HepG2 (cell line): ENCODE measurements around the gene SLC25A5. TPM values are rescaled to one million over a fixed set of nuclear protein-coding genes. Genes with fewer than 3 reads are reported as not detected.
A peak's percentile ranks its signal among the peaks of the same experiment; 100 is the strongest.

Experiments used
- CAMTA2 ChIP-seq: sonication (generic); formaldehyde crosslinking; IDR thresholded peaks from 2 replicates; pipeline ENCODE4 v1.4.0; 2020; ENCODE audit warnings: mild to moderate bottlenecking, missing genetic modification reagents, borderline replicate concordance
- ELK4 ChIP-seq: sonication (generic); formaldehyde crosslinking; IDR thresholded peaks from 2 replicates; pipeline ENCODE4 v1.9.0; 2021; ENCODE audit warnings: missing genetic modification reagents, borderline replicate concordance
- FOXC1 ChIP-seq: sonication (generic); formaldehyde crosslinking; IDR thresholded peaks from 2 replicates; pipeline ENCODE4 v1.8.0; 2022; ENCODE audit warnings: mild to moderate bottlenecking, missing genetic modification reagents, borderline replicate concordance
- KLF16 ChIP-seq, 2 experiments: sonication (generic) in 1 of 2; formaldehyde crosslinking in 1 of 2; IDR thresholded peaks; 2 replicates each; pipeline versions ENCODE4 v1.6.1 to v1.8.0; 2016 to 2023; ENCODE audit warnings: missing genetic modification reagents in 2 of 2, missing compliant biosample characterization in 1 of 2
- MAFF ChIP-seq: IDR thresholded peaks from 2 replicates; pipeline ENCODE4 v1.6.1; 2011; ENCODE audit warnings: low read depth, low read length, improper control_type of control experiment
- MAFG ChIP-seq: sonication (generic); formaldehyde crosslinking; IDR thresholded peaks from 2 replicates; pipeline ENCODE4 v1.5.1; 2020; ENCODE audit warnings: mild to moderate bottlenecking, missing genetic modification reagents
- MLX ChIP-seq: IDR thresholded peaks from 2 replicates; pipeline ENCODE4 v1.6.1; 2016
- PRDM15 ChIP-seq: sonication (generic); formaldehyde crosslinking; IDR thresholded peaks from 2 replicates; pipeline ENCODE4 v1.4.0; 2020; ENCODE audit warnings: missing genetic modification reagents
- RFX1 ChIP-seq: fragments of 450-650 bp; IDR thresholded peaks from 2 replicates; pipeline ENCODE4 v1.6.1; 2017
- TCF7 ChIP-seq: sonication (generic); IDR thresholded peaks from 2 replicates; pipeline ENCODE4 v1.6.1; 2016; ENCODE audit warnings: antibody characterized with exemption, low read depth
- TOPORS ChIP-seq: sonication (generic); formaldehyde crosslinking; IDR thresholded peaks from 2 replicates; pipeline ENCODE4 v1.8.0; 2023; ENCODE audit warnings: mild to moderate bottlenecking, missing genetic modification reagents
- ZBTB20 ChIP-seq: sonication (generic); formaldehyde crosslinking; IDR thresholded peaks from 2 replicates; pipeline ENCODE4 v1.8.1; 2023; ENCODE audit warnings: missing genetic modification reagents, low read depth, mild to moderate bottlenecking, borderline replicate concordance
- ZBTB3 ChIP-seq: sonication (generic); formaldehyde crosslinking; IDR thresholded peaks from 2 replicates; pipeline ENCODE4 v1.4.0; 2020; ENCODE audit warnings: low read depth, mild to moderate bottlenecking, moderate library complexity, missing genetic modification reagents, borderline replicate concordance
- ZNF232 ChIP-seq: sonication (generic); formaldehyde crosslinking; IDR thresholded peaks from 2 replicates; pipeline ENCODE4 v1.4.0; 2020; ENCODE audit warnings: missing genetic modification reagents, borderline replicate concordance
- ZNF501 ChIP-seq: sonication (generic); formaldehyde crosslinking; IDR thresholded peaks from 2 replicates; pipeline ENCODE4 v1.5.1; 2020; ENCODE audit warnings: mild to moderate bottlenecking, moderate library complexity, missing genetic modification reagents
- ZNF550 ChIP-seq: sonication (generic); formaldehyde crosslinking; IDR thresholded peaks from 2 replicates; pipeline ENCODE4 v1.4.0; 2020; ENCODE audit warnings: mild to moderate bottlenecking, missing genetic modification reagents, borderline replicate concordance
- ZNF780A ChIP-seq: sonication (generic); formaldehyde crosslinking; IDR thresholded peaks from 2 replicates; pipeline ENCODE4 v1.8.0; 2022; ENCODE audit warnings: mild to moderate bottlenecking, missing genetic modification reagents, moderate library complexity
- polyA plus RNA-seq, 8 experiments: library from polyadenylated mRNA; depleted of rRNA in 3 of 8; stranded (reverse) in 7 of 8; unstranded in 1 of 8; fragments of >200 nt; fragmentation: Illumina TruSeq in 4 of 8; extraction: Trizol in 4 of 8; gene quantifications; 2 replicates each; pipeline versions ENCODE4 v1.2.1 to v1.2.3, GENCODE V29; 2011 to 2016; ENCODE audit warnings: low read depth in 4 of 8, missing spikeins in 1 of 8, mixed read lengths in 1 of 8; ENCODE audit not compliant: insufficient read depth in 1 of 8
- total RNA-seq, 5 experiments: library from RNA; depleted of rRNA; stranded (reverse); fragments of >200 nt; fragmentation: Illumina TruSeq; extraction: Trizol; gene quantifications; 2 replicates each; pipeline ENCODE4 v1.2.3, GENCODE V29; 2016; ENCODE audit warnings: low read depth in 1 of 5
- TF ChIP-seq, protein P1 (sequence below): sonication (generic); formaldehyde crosslinking; IDR thresholded peaks from 2 replicates; pipeline ENCODE4 v1.8.0; 2022; ENCODE audit warnings: missing genetic modification reagents, mild to moderate bottlenecking, inconsistent platforms, borderline replicate concordance
- TF ChIP-seq, protein P2 (sequence below): sonication (generic); formaldehyde crosslinking; IDR thresholded peaks from 2 replicates; pipeline ENCODE4 v1.5.1; 2020; ENCODE audit warnings: missing genetic modification reagents, mild to moderate bottlenecking, borderline replicate concordance
- TF ChIP-seq, protein P3 (sequence below): sonication (generic); formaldehyde crosslinking; conservative IDR thresholded peaks from 2 replicates; pipeline ENCODE4 v1.4.0; 2020; ENCODE audit warnings: missing genetic modification reagents

Gene SLC25A5
- total and polyA plus RNA-seq, 2 of the 13 experiments (the other 11 are each of a cell fraction or from before 2014, with no cell fraction given) = 300 to 402 TPM

DNA sequence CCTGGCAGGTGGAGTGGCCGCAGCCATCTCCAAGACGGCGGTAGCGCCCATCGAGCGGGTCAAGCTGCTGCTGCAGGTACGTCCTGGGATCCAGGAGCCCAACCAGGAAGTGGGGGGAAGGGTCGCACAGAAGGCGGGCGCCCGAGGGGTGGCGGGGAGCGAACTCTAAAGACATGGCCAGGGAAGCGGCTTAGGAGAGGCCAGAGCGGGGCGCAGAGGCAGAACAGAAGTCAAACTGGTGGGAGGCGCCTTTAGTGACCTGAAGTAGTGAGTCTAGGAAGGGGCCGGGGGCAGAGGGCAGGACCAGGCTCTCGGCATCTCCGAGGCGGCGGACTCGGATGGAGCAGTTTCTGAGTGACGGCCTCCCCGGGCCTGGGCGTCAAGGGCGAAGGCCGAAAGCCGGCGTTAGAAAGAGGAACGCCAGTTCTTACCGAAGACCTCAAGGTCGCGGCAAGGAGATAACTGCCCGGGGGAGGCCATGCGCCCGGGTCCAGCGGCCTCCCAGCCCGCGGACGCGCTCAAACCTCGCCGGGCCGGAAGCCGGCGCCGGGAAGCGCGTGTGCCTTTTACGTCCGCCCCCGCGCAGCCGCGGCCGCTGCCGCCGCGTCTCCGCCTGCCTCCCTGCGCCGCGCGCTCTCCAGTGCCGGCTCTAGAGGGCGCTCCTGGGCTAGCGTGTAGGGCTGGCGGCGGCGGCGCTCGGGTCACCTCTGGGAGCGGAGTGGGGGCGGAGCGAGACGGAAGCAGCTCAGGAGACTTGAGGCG lies 488 bp downstream of the SLC25A5 start (continued):
- TF ChIP-seq ZNF232 (CRISPR knock-in tag) = no peak
- no peak for TF ChIP-seq ZBTB20 (CRISPR knock-in tag)
- TF ChIP-seq ZBTB3 (CRISPR knock-in tag) = 0 out of 2 replicates have a peak, but pooled peaks have one; percentile 29
- TF ChIP-seq PRDM15 (CRISPR knock-in tag) = no peak
- no peak for TF ChIP-seq TOPORS (CRISPR knock-in tag)
- TF ChIP-seq MLX (CRISPR knock-in tag) = no peak
- TF ChIP-seq ELK4 (CRISPR knock-in tag) = no peak
- TF ChIP-seq, protein P1, sequence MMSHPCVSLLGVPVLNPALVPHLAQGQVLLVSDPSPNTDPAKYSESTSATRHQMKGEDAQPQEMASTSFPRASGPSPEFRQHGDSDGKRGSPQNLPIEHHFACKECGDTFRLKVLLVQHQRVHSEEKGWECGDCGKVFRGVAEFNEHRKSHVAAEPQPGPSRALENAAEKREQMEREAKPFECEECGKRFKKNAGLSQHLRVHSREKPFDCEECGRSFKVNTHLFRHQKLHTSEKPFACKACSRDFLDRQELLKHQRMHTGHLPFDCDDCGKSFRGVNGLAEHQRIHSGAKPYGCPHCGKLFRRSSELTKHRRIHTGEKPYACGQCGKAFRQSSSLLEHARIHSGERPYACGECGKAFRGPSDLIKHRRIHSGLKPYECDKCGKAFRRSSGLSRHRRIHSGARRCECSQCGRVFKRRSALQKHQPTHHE (CRISPR knock-in tag) = no peak
- no peak for TF ChIP-seq RFX1
- TF ChIP-seq ZNF780A (CRISPR knock-in tag) = no peak
- no peak for TF ChIP-seq MAFG (CRISPR knock-in tag)
- peak; percentile 48; the same call in 1 of the 2 replicates for TF ChIP-seq ZNF501 (CRISPR knock-in tag)
- TF ChIP-seq FOXC1 (CRISPR knock-in tag) = no peak
- no peak for TF ChIP-seq ZNF550 (CRISPR knock-in tag)
- TF ChIP-seq MAFF = no peak
- TF ChIP-seq, protein P2, sequence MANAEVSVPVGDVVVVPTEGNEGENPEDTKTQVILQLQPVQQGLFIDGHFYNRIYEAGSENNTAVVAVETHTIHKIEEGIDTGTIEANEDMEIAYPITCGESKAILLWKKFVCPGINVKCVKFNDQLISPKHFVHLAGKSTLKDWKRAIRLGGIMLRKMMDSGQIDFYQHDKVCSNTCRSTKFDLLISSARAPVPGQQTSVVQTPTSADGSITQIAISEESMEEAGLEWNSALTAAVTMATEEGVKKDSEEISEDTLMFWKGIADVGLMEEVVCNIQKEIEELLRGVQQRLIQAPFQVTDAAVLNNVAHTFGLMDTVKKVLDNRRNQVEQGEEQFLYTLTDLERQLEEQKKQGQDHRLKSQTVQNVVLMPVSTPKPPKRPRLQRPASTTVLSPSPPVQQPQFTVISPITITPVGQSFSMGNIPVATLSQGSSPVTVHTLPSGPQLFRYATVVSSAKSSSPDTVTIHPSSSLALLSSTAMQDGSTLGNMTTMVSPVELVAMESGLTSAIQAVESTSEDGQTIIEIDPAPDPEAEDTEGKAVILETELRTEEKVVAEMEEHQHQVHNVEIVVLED (CRISPR knock-in tag) = peak; percentile 60; the same call in 1 of the 2 replicates
- no peak for TF ChIP-seq TCF7
- TF ChIP-seq, protein P3, sequence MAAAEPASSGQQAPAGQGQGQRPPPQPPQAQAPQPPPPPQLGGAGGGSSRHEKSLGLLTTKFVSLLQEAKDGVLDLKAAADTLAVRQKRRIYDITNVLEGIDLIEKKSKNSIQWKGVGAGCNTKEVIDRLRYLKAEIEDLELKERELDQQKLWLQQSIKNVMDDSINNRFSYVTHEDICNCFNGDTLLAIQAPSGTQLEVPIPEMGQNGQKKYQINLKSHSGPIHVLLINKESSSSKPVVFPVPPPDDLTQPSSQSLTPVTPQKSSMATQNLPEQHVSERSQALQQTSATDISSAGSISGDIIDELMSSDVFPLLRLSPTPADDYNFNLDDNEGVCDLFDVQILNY = no peak
- no peak; a peak in 1 of 4 replicates for TF ChIP-seq KLF16 (CRISPR knock-in tag; IDR thresholded peaks at IDR 0.05)
- no peak for TF ChIP-seq CAMTA2 (CRISPR knock-in tag)
